Stimulated activated CD4-positive, alpha-beta T cell treated with anti-CD3 and anti-CD28 coated beads, Interleukin-2, amount 100 ng/mL, for 48 hours (primary cell): ENCODE measurements around the gene TTC27.
"Not testable (repeated sequence)": the region's sequence is repeated elsewhere in the genome, so short reads cannot be mapped to it uniquely, and the experiment has no call there.

Source experiments
- DNase-seq, 2 donors: peaks; one replicate each; pipeline ENCODE4 v3.0.0-alpha.2; 2020

The TTC27 gene

DNA sequence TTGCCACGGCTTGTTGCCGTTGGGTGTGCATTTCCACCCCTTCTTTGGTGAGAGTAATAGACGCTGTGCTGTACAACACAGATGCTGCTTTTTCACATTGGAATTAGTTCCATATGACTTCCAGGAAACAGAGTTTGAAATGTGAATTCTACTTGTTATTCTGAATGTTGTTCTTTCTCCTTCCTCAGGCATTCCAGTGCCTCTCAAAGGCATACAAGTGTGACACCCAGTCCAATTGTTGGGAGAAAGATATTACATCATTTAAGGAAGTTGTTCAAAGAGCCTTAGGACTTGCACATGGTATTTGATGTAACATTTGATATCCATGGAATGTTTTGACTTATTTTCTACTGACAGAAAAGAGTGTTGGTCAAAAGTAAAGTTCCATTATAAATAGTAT lies 184.5 kb downstream of the TTC27 start:
- no peak for DNase-seq

DNA sequence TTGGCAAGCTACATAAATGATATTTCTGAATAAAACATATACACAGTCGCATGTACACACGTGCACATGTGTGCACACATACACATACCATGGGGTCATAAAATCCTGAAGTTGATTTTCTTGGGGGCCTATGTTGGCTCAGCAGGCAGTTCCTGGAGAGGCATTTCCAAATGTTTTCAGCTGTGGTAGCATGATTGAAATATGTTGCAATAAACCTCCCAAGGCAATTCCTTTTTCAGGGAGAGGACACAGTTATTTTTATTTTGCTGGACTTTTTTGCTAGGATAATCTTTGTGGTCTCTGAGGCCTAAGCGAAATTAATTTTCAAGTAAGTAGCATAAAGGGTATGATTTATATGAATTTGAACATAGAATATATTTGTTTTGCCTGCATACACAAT lies 192.2 kb downstream of the TTC27 start:
- no peak for DNase-seq

- no peak for DNase-seq
Measured at GRCh38 chr2:32820701-32821100, 192.9 kb downstream of the TTC27 start.

GRCh38 chr2:32824070-32824809 lies 196.4 kb downstream of the TTC27 start:
- DNase-seq, result no peak

DNA sequence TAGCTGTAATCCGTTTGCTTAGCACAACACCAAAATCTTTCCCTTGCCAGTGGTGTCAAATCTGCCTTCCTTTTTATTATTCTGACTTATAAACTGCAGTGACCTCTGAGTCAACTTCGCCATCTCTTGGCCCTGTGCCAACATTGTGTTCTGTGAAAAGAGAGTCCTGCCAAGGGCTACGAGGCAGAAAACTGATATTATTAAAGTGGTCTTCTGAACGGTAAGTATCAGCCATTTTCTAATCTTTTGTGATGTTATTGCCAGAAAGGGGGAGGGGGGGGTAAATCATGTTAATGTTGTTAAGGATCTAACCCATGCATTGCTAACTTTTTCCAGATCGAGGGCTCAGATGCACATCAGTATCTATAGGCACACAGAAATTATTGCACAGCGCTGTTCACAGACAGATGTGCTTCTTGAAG lies 197.5 kb downstream of the TTC27 start:
- no peak for DNase-seq

- DNase-seq, result no peak
Measured at GRCh38 chr2:32830196-32830595, 202.3 kb downstream of the TTC27 start.

GRCh38 chr2:32832821-32833220 lies 205.0 kb downstream of the TTC27 start:
- no peak for DNase-seq

GRCh38 chr2:32833709-32834108 lies 205.9 kb downstream of the TTC27 start:
- no peak for DNase-seq

- no peak for DNase-seq
Measured at GRCh38 chr2:32835148-32835547, 207.3 kb downstream of the TTC27 start.

DNA sequence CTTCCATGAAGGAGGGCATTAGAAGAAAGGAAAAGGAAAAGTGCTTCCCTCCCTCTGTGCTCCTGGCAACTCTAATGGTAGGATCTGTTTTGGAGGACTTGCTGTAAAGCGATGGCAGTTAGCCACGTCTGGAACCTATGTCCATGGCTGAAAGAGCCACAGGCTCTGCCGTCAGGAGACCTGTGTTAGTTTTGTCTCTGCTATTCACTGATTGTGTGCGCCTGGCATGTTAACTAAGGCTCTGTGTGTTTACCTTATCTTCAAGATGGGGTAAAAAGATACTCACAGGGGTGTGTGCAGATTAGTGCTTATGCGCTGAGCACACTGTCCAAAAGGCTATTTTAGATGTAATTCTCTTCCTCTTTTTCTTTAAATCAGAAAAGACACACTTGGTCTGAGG lies 209.1 kb downstream of the TTC27 start:
- no peak for DNase-seq

DNA sequence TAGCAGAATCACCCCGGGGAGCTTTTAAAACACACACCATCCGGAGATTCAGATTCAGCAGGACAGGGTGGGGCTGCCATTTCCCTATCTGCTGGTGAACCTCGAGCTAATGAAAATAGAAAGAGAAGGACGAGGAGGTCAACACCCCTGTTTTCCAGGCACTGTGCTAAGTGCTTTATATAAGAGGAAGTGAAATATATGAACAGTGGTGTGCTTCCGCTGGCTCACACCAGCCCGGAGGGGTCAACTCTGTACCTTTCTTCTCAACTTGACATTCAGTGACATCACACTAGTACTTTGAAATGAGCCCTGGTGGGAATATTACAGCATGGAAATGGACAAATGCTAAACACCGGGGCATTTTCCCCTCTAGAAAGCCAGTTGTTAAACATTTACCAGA lies 210.6 kb downstream of the TTC27 start:
- DNase-seq, result no peak

DNA sequence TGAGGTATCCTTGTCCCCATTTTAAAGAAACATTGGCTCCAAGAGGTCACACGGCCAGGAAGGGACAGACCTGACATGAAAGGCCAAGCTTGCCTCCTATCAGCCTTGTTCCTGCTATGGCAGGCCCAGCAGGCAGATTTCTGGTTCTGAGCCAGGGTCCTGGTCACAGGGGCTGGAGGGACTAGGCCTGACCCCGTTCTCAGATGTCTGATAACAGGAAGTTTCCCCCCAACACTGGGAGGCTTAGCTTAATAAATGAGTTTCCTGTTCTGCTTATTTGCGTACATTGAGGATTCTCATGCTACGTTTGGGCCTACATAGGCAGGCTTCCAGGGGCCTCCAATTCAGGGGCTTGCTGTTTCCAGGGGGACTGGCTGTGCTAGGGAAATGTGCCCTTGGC lies 211.1 kb downstream of the TTC27 start:
- DNase-seq, result no peak

- DNase-seq, result no peak
Measured at GRCh38 chr2:32841931-32842898, 214.4 kb downstream of the TTC27 start.

GRCh38 chr2:32843699-32844098 lies 215.8 kb downstream of the TTC27 start:
- DNase-seq, result no peak

GRCh38 chr2:32844253-32844652 lies 216.4 kb downstream of the TTC27 start:
- DNase-seq, result no peak

DNA sequence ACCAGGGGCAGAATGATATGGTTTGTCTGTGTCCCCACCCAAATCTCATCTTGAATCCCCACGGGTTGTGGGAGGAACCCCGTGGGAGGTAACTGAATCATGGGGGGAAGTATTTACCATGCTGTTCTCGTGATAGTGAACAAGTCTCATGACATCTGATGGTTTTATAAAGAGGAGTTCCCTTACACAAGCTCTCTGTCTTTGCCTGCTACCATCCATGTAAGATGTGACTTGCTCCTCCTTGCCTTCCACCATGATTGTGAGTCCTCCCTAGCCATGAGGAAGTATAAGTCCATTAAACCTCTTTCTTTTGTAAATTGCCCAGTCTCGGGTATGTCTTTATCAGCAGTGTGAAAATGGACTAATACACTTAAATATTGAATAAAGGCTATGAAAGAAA lies 218.4 kb downstream of the TTC27 start:
- DNase-seq, result not testable (repeated sequence)

DNA sequence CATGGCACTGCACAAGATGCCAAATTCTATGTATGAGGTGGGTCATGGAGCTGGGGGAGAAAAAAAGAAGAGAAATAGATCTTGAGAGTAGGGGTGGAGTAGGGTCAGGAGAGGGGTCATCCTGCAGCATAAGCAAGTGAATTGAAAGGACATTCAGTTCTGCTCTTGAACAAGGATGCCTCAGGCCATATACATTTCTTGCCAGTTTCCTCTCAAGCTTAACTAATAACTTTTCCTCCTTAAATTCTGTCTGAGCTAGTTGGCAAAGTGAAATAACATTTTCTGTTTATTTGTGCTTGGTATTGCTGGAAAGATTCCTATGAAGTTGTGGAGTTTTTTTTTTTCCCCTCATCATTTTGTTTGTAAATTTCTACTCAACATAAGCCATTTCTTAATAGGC lies 219.9 kb downstream of the TTC27 start:
- no peak for DNase-seq

DNA sequence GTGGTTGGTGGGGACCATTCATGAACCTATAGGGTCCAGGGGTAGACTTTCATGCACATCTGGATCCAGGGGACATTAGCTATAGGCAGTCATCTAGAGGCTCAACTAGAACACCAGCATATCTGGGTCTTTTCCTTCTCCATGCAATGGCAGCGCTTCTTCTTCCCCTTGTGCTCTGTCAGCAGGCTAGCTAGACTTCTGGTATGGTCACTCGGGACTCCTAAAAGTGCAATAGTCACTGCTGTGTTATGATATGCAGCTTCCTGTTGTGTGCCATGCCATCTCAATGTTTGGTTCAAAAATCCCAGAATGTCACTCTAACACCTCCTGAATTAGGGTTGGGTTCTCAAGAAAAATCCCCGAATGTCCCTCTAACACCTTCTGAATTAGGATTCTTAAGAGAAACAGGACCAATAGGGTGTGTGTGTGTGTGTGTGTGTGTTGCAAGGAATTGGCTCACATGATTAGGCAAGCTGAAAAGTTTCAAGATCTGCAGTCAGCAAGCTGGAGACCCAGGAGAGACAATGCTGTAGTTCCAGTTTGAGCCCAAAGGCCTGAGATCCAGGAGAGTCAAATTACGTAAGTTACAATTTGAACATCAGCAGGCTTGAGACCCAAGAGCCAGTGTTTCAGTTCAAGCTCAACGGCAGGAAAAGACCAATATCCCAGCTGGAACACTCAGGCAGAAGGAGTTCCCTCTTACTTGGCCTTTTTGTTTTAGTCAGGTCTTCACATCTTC lies 221.8 kb downstream of the TTC27 start:
- DNase-seq, result no peak

DNA sequence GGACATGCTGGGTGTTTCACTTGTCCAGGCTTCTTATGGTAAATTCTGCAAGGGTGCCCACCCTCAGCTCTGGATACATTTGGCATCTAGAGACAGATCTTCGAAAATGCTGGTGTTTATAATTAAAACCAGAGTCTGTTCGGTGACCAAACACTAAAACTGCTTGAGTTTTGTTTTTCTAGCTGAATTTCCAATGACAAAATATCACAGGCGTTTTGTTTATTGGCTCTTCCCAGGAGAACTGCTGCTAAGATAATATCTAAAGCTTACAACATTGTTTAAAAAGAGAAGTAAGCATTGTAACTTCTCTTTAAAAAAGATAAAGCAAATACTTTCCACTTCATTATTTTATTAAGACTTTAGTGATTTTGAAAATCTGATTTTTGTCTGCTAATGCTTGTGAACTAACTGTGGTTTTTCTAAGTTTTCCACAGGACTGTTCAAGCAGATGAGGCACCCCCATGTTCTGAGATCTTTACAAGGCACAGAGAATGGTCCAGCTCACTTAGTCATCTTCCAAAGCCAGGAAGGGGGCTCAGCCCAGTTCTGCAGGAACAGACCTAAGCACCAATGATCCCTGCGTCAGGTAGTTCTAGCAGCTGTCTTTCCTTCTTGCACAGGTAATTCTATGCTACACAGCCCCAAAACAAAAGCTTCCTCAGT lies 224.1 kb downstream of the TTC27 start:
- no peak for DNase-seq

- DNase-seq, result no peak
Measured at GRCh38 chr2:32852856-32853255, 225.0 kb downstream of the TTC27 start.

GRCh38 chr2:32856891-32857290 lies 229.0 kb downstream of the TTC27 start:
- no peak for DNase-seq

- no peak for DNase-seq
Measured at GRCh38 chr2:32858713-32859112, 230.9 kb downstream of the TTC27 start.

GRCh38 chr2:32860385-32860784 lies 232.5 kb downstream of the TTC27 start:
- no peak for DNase-seq
